OCI-LY1 (cell line): ENCODE data around the gene PIP4K2A.

Experiments
- H2AFZ ChIP-seq: fragments of 200-600 bp; sonication (generic), shearing (Covaris generic); 2 replicates; pipeline ENCODE4 v1.6.0; 2014; ENCODE audit warnings: antibody characterized with exemption, mild to moderate bottlenecking, low read length
- H3F3A ChIP-seq: fragments of 200-600 bp; sonication (generic), shearing (Covaris generic); 2 replicates; pipeline ENCODE4 v1.6.0; 2014; ENCODE audit warnings: mild to moderate bottlenecking, antibody characterized with exemption, low read length, moderate library complexity; ENCODE audit not compliant: insufficient read depth
- H3K27ac ChIP-seq: fragments of 200-600 bp; sonication (generic); 2 replicates; pipeline ENCODE4 v1.5.1; 2014; ENCODE audit warnings: low read length, mixed run types, mild to moderate bottlenecking, low read depth; ENCODE audit not compliant: poor library complexity, severe bottlenecking
- H3K27me3 ChIP-seq: fragments of 200-600 bp; sonication (generic); 2 replicates; pipeline ENCODE4 v1.6.0; 2014; ENCODE audit warnings: antibody characterized with exemption, mild to moderate bottlenecking, low read length, moderate library complexity; ENCODE audit not compliant: insufficient read depth
- H3K36me3 ChIP-seq: fragments of 200-600 bp; sonication (generic); 2 replicates; pipeline ENCODE4 v1.6.1; 2014; ENCODE audit warnings: mild to moderate bottlenecking, antibody characterized with exemption, low read length, moderate library complexity, mixed read lengths; ENCODE audit not compliant: insufficient read depth
- H3K4me1 ChIP-seq: fragments of 200-600 bp; sonication (generic); 2 replicates; pipeline ENCODE4 v1.5.1; 2014; ENCODE audit warnings: mild to moderate bottlenecking, low read length, moderate library complexity; ENCODE audit not compliant: insufficient read depth, severe bottlenecking
- H3K4me2 ChIP-seq: fragments of 200-600 bp; sonication (generic), shearing (Covaris generic); 2 replicates; pipeline ENCODE4 v1.6.1; 2014; ENCODE audit warnings: low read length
- H3K4me3 ChIP-seq: fragments of 200-600 bp; sonication (generic); 2 replicates; pipeline ENCODE4 v1.5.1; 2014; ENCODE audit warnings: low read length, low read depth, mild to moderate bottlenecking, mixed read lengths; ENCODE audit not compliant: poor library complexity, severe bottlenecking
- H3K79me2 ChIP-seq: fragments of 200-600 bp; shearing (Covaris generic); 2 replicates; pipeline ENCODE4 v1.6.1; 2016; ENCODE audit warnings: mixed run types, low read length, mixed read lengths; ENCODE audit not compliant: insufficient read depth
- H3K9ac ChIP-seq: fragments of 200-600 bp; sonication (generic), shearing (Covaris generic); 2 replicates; pipeline ENCODE4 v1.6.1; 2014; ENCODE audit warnings: mild to moderate bottlenecking, low read length, mixed read lengths
- H3K9me2 ChIP-seq: fragments of 200-600 bp; sonication (generic), shearing (Covaris generic); 2 replicates; pipeline ENCODE4 v1.6.1; 2014; ENCODE audit warnings: low read depth, mild to moderate bottlenecking, low read length, mixed read lengths
- H3K9me3 ChIP-seq: fragments of 200-600 bp; shearing (Covaris generic); 2 replicates; pipeline ENCODE4 v1.6.1; 2014; ENCODE audit warnings: low read length, mixed read lengths
- H4K20me1 ChIP-seq: fragments of 200-600 bp; sonication (generic), shearing (Covaris generic); 2 replicates; pipeline ENCODE4 v1.6.0; 2016; ENCODE audit warnings: mild to moderate bottlenecking, low read length; ENCODE audit not compliant: insufficient read depth
- CTCF ChIP-seq: fragments of 200-600 bp; sonication (generic), shearing (Covaris generic); IDR thresholded peaks from 2 replicates; pipeline ENCODE4 v1.5.1; 2017; ENCODE audit warnings: mild to moderate bottlenecking, antibody characterized with exemption, low read length, moderate library complexity, mixed read lengths
- EZH2 ChIP-seq: fragments of 200-600 bp; sonication (generic), shearing (Covaris generic); IDR thresholded peaks from 2 replicates; pipeline ENCODE4 v1.8.0; 2017; ENCODE audit warnings: borderline replicate concordance, mixed run types, mild to moderate bottlenecking, antibody characterized with exemption, low read length, moderate library complexity, mixed read lengths

The PIP4K2A gene

GRCh38 chr10:22611425-22612115 lies 102.8 kb downstream of the PIP4K2A start:
- no peak overlapping the region for H3K9ac ChIP-seq
- peaks cover 32% of the 10 kb centered on the region for H3K4me1 ChIP-seq
- H2AFZ ChIP-seq: no peak overlapping the region
- H3K4me2 ChIP-seq: no peak overlapping the region; the same call in 1 of the 2 replicates
- no peak overlapping the region for H3K27ac ChIP-seq
- no peaks in the 10 kb centered on the region for H4K20me1 ChIP-seq
- no peaks in the 10 kb centered on the region for H3K9me2 ChIP-seq
- H3K36me3 ChIP-seq: peaks cover 5% of the 10 kb centered on the region; the same call in 1 of the 2 replicates
- H3K79me2 ChIP-seq: no peaks in the 10 kb centered on the region
- H3K27me3 ChIP-seq: no peaks in the 10 kb centered on the region
- TF ChIP-seq CTCF: no peak
- TF ChIP-seq EZH2: no peak
- no peak overlapping the region for H3K4me3 ChIP-seq
- no peaks in the 10 kb centered on the region for H3F3A ChIP-seq
- H3K9me3 ChIP-seq: no peaks in the 10 kb centered on the region

DNA sequence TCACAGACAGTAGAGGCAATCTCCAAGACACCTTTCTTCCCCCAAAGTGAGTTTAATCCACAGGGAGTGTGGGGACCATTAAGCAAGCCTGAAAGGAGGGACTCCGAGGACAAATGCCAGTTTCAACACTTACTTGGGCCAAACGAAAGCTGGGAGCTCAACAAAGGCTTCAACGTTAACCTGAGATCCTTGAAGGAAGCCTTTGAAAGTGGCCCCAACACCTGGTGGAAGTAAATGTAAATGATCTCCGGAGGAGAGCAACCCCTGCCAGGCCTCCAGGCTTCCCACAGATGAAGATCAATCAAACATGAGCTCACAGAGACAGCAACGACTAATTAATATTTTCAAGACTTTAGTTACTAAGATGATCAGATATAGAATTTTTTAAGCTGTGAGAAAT lies 103.8 kb downstream of the PIP4K2A start:
- Histone ChIP-seq H4K20me1 (no peaks in the 10 kb centered on the region), H3K27me3 (no peaks in the 10 kb centered on the region), H3K9ac (no peak overlapping the region), H3K36me3 (peaks cover 5% of the 10 kb centered on the region; the same call in 1 of the 2 replicates), H3K4me3 (no peak overlapping the region), H3K9me3 (no peaks in the 10 kb centered on the region), H3K4me2 (no peak overlapping the region), H3K27ac (no peak overlapping the region), H2AFZ (no peak overlapping the region), H3K79me2 (no peaks in the 10 kb centered on the region), H3K4me1 (peaks cover 32% of the 10 kb centered on the region), H3F3A (no peaks in the 10 kb centered on the region), H3K9me2 (no peaks in the 10 kb centered on the region)
- TF ChIP-seq EZH2 (no peak), CTCF (no peak)

DNA sequence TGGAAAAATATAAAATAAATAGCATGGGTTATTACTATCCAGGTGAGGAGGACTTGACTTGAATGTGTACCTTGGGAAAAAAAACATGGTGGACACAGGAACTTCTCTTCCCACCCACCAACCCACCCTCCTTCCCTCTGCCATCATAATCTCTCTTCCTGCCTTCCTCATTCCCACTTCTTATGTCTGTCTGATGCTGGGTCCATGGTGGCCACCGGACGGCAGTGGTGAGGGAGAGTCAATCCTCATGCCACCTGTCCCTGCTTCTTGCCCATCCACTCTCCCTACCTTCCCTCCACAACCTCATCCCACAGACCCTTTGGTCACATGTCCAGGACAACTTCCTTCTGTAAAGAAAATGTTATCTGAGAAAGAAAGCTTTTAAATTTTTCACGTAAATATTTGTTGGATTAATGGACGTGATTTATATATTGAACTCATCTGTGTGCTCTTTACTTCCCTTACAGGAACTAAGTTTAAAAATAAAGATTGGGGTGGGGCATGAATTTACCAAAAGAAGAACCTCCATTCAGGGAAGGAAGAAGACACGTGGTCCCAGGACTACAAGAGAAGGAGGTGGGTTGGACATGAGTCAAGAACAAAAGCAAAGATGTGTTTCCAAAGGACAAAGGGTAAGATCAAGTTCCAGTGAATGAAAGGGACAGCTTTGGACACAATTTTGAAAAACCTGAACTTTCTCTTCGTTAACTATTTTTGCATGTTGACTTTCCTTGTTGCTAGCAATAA lies 104.5 kb downstream of the PIP4K2A start:
- Histone ChIP-seq H3K4me2 (no peak overlapping the region), H3F3A (no peaks in the 10 kb centered on the region), H3K9me3 (no peaks in the 10 kb centered on the region), H4K20me1 (no peaks in the 10 kb centered on the region), H3K9ac (no peak overlapping the region), H3K27me3 (no peaks in the 10 kb centered on the region), H3K36me3 (peaks cover 5% of the 10 kb centered on the region; the same call in 1 of the 2 replicates), H3K27ac (no peak overlapping the region), H3K4me3 (no peak overlapping the region), H2AFZ (no peak overlapping the region), H3K9me2 (no peaks in the 10 kb centered on the region), H3K79me2 (no peaks in the 10 kb centered on the region), H3K4me1 (peaks cover 28% of the 10 kb centered on the region)
- TF ChIP-seq CTCF (no peak), EZH2 (no peak)
